Progenitor cell of endocrine pancreas (in vitro differentiated cells): ENCODE results near the gene GRM8. TPM values are rescaled to one million over a fixed set of nuclear protein-coding genes. Genes with fewer than 3 reads are reported as not detected.
A peak's percentile ranks its signal among the peaks of the same experiment; 100 is the strongest.

Experiments
- DNase-seq: peaks from one replicate; pipeline ENCODE4 v3.0.0; 2021; ENCODE audit warnings: low spot score; ENCODE audit not compliant: unreplicated experiment
- H3K27ac Mint-ChIP-seq: 2 replicates; pipeline ENCODE4 v1.8.0; 2021; ENCODE audit warnings: mild to moderate bottlenecking, moderate library complexity, mixed read lengths
- H3K27me3 Mint-ChIP-seq: 2 replicates; pipeline ENCODE4 v1.8.0; 2021; ENCODE audit warnings: mixed read lengths
- H3K36me3 Mint-ChIP-seq: 2 replicates; pipeline ENCODE4 v1.8.0; 2022; ENCODE audit warnings: mixed read lengths; ENCODE audit not compliant: insufficient read depth
- H3K4me1 Mint-ChIP-seq: 2 replicates; pipeline ENCODE4 v1.8.0; 2021; ENCODE audit warnings: low read depth, mixed read lengths
- H3K4me3 Mint-ChIP-seq: 2 replicates; pipeline ENCODE4 v1.8.0; 2021; ENCODE audit warnings: low read depth, mild to moderate bottlenecking, moderate library complexity, mixed read lengths
- H3K9me3 Mint-ChIP-seq: 2 replicates; pipeline ENCODE4 v1.8.0; 2021; ENCODE audit warnings: low read depth, mixed read lengths
- total RNA-seq: library from RNA; stranded (reverse); gene quantifications from 2 replicates; pipeline ENCODE4 v1.2.1, GENCODE V29; 2021
- TF ChIP-seq, protein P1 (sequence below): fragments of 200-600 bp; sonication (generic); IDR thresholded peaks from one replicate; pipeline ENCODE4 v1.5.0; 2021; ENCODE audit warnings: antibody characterized with exemption, mild to moderate bottlenecking; ENCODE audit not compliant: unreplicated experiment

Gene GRM8
- total RNA-seq, 1 donor from 2014 or later = 4.2 TPM

DNA sequence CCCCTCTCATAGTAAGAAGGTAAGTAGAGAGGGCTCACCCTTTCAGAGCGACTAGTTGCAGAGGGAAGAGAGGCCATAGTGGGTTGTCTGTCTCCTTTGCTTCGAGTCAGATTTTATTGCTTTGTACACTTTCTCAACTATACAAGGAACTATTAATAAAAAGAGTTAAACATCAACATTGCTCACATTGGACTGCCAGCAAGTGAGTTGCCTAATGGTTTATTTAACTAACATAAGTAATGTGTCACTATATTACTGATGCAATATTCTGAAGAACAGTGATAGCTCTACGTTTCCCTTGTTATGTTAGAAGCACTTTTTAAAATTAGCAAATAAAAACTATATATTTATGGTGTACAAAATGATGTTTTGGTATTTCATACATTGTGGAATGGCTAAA, 451.0 kb downstream of the GRM8 start:
- H3K9me3 Mint-ChIP-seq = peaks cover 3% of the 10 kb centered on the region
- DNase-seq = no peak
- no peak overlapping the region for H3K27ac Mint-ChIP-seq
- H3K4me1 Mint-ChIP-seq = peaks cover 20% of the 10 kb centered on the region
- H3K36me3 Mint-ChIP-seq = peaks cover 3% of the 10 kb centered on the region
- H3K27me3 Mint-ChIP-seq = no peaks in the 10 kb centered on the region
- TF ChIP-seq, protein P1, sequence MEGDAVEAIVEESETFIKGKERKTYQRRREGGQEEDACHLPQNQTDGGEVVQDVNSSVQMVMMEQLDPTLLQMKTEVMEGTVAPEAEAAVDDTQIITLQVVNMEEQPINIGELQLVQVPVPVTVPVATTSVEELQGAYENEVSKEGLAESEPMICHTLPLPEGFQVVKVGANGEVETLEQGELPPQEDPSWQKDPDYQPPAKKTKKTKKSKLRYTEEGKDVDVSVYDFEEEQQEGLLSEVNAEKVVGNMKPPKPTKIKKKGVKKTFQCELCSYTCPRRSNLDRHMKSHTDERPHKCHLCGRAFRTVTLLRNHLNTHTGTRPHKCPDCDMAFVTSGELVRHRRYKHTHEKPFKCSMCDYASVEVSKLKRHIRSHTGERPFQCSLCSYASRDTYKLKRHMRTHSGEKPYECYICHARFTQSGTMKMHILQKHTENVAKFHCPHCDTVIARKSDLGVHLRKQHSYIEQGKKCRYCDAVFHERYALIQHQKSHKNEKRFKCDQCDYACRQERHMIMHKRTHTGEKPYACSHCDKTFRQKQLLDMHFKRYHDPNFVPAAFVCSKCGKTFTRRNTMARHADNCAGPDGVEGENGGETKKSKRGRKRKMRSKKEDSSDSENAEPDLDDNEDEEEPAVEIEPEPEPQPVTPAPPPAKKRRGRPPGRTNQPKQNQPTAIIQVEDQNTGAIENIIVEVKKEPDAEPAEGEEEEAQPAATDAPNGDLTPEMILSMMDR = no peak
- H3K4me3 Mint-ChIP-seq = no peak overlapping the region

DNA sequence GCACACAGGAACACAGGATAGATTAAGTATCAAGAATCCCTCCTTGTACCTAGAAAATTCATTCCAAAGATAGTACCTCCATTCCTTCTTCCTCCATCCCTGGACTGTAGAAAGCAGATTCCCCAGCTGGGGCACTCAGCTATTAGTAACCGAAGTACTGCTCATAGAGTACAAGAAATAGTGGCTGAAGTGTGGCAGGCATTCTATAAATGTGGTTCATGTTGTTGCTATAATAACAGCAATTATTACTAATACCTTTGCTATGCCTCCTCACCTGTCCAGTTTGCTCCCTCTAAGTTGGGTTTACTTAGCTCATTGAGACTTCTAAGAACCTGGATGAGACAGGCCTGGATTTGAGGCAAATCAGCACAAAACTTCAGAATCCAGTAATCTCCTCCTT, 453.2 kb downstream of the GRM8 start:
- no peaks in the 10 kb centered on the region for H3K27me3 Mint-ChIP-seq
- DNase-seq = no peak
- H3K4me3 Mint-ChIP-seq = no peak overlapping the region
- H3K27ac Mint-ChIP-seq = no peak overlapping the region
- H3K4me1 Mint-ChIP-seq = peaks cover 12% of the 10 kb centered on the region
- peaks cover 3% of the 10 kb centered on the region for H3K36me3 Mint-ChIP-seq
- peaks cover 3% of the 10 kb centered on the region for H3K9me3 Mint-ChIP-seq
- TF ChIP-seq, protein P1 = no peak

DNA sequence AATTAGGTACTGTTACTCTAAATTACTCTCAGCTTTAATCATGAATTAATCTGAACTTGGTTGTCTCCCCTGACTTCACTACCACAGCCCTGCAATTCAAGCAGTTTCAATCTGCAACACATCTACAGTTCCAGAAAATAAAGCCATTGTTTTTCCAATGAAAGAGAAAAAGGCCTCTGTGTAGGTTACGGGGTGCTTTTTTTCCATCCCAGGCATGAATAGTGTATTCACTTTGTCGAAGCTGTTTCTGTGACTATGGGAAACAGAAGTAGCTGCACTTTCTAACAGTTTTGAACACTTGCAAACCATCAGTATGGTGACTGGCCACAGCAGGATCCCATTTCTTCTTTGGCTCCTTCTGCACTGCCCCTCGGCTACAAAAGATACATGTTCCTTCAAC, 460.2 kb downstream of the GRM8 start:
- Mint-ChIP-seq H3K4me1 (peaks cover 15% of the 10 kb centered on the region), H3K36me3 (no peaks in the 10 kb centered on the region), H3K27me3 (no peaks in the 10 kb centered on the region), H3K4me3 (no peak overlapping the region), H3K27ac (no peak overlapping the region), H3K9me3 (no peaks in the 10 kb centered on the region)
- no peak for DNase-seq
- TF ChIP-seq, protein P1 = no peak

DNA sequence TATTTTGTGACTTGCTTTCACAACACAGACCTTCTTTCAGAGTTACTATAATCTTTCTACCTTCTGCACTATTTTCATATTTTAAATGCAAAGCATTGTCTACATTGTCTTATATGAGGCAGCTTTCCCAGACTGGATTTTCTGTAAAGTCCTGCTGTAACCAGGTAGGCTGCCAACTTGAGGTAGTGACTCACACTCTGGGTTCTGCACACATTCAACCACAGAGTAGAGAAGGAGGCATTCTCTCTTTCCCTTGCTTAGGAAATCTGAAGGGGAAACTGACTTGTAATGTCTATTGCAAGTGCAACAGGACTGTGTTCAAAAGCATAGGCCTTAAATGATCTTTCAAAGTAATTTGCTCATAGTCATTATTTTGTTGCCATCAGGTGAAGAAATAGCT, 461.4 kb downstream of the GRM8 start:
- H3K36me3 Mint-ChIP-seq = no peaks in the 10 kb centered on the region
- no peak for DNase-seq
- H3K27ac Mint-ChIP-seq = no peak overlapping the region
- H3K9me3 Mint-ChIP-seq = no peaks in the 10 kb centered on the region
- H3K4me3 Mint-ChIP-seq = no peak overlapping the region
- no peaks in the 10 kb centered on the region for H3K27me3 Mint-ChIP-seq
- peaks cover 17% of the 10 kb centered on the region for H3K4me1 Mint-ChIP-seq
- TF ChIP-seq, protein P1 = no peak

DNA sequence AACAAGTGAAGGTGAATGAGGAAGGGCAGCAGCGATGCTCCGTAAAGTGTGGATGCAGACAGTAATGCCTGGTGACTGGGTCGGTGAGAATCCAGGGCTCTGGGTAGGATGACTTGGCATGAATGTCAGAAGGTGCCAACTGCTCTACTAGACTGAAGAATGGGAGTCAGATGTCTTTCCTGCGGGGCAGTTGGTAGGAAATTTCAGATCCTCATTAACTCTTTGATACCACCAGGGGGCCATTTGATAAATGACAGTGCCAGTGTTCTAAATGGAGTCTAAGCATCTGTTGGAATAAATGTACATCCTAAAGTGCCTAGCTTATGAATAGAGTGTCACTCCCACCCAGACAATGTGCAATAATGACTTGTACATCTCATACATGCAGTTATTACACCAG, 462.0 kb downstream of the GRM8 start:
- Mint-ChIP-seq H3K36me3 (no peaks in the 10 kb centered on the region), H3K27ac (no peak overlapping the region), H3K4me3 (no peak overlapping the region), H3K4me1 (peaks cover 17% of the 10 kb centered on the region), H3K9me3 (no peaks in the 10 kb centered on the region), H3K27me3 (no peaks in the 10 kb centered on the region)
- TF ChIP-seq, protein P1 = peak; percentile 18
- DNase-seq = no peak
